HG02943 (cell line): ENCODE results near the gene SCG3.
"Not testable (repeated sequence)": the region's sequence is repeated elsewhere in the genome, so short reads cannot be mapped to it uniquely, and the experiment has no call there.

Source experiments
- ATAC-seq: cut with Tn5 transposase; IDR thresholded peaks from one replicate; pipeline ENCODE4 v1.9.1; 2021; ENCODE audit warnings: mild to moderate bottlenecking, low read depth, moderate library complexity; ENCODE audit not compliant: unreplicated experiment

The SCG3 gene

DNA sequence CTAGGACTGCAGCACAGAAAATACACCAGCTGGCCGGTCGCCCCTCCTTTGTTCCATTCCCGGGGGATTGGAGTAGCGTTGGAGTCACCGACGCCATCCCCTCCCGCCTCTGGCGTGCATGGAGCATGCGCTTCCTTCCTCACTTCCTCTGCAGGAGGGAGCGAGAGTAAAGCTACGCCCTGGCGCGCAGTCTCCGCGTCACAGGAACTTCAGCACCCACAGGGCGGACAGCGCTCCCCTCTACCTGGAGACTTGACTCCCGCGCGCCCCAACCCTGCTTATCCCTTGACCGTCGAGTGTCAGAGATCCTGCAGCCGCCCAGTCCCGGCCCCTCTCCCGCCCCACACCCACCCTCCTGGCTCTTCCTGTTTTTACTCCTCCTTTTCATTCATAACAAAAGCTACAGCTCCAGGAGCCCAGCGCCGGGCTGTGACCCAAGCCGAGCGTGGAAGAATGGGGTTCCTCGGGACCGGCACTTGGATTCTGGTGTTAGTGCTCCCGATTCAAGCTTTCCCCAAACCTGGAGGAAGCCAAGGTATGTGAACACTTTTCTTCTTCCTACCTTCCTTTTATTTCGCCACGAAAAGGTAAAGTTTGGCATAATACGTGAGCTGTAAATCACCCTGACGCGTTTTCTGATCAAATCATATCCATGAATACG, at the start of gene SCG3:
TSS of gene SCG3 (plus strand) at position 201 of the 661 bp plus-strand sequence. CDS start at position 454, 253 bp downstream.
- ATAC-seq, result no peak

DNA sequence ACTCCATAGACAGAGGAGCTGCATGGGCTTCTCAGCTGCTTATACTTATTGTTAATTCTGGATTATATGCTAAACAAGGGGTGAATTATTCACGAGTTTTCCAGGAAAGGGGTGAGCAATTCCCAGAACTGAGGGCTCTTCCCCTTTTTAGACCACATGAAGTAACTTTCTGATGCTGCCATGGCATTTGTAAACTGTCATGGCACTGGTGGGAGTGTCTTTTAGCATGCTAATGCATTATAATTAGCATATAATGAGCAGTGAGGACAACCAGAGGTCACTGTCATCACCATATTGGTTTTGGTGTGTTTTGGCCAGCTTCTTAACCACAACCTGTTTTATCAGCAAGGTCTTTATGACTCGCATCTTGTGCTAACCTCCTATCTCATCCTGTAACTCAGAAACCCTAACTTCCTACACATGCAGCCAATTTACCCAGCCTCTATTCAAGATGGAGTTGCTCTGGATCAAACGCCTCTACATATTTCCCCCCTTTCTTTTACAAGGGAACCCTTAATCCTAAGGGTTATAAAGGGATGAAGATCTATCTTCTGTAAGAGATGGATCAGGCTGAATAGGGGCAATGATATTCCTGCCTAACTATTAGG, 46.6 kb upstream of the SCG3 start:
- ATAC-seq, result no peak

DNA sequence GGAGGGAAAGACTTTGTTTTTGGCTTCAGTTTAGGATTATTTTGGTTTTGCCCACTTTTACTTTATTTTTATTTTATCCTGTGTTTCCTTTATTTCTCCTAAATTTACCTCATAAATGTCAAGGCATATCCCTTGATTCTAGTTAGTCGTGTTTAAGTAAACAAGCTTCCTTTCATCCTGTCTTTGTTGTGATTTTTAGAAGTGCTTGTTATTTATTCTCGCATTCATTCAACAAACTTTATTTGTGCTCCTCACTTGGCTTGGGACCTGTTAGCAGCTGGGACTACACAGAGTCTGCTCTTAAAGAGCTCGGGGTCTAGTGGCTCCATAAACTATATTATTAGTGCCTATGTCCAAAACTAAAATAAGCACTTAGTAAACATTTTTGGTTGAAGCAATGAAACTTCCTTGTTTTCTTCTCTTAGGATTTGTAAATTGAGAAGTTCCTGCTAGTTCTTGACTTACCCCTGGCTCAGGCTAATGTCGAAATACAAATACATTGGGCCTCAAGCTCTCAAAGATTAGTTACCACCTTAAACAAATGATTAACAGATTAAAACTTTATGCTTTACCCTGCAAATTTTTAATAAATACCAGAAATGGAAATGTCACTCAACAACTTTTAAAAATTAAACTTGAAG, 39.7 kb upstream of the SCG3 start:
- ATAC-seq, result no peak

- ATAC-seq, result no peak
Measured at GRCh38 chr15:51642696-51643095, 38.6 kb upstream of the SCG3 start.

GRCh38 chr15:51647128-51647562, 34.2 kb upstream of the SCG3 start:
- no peak for ATAC-seq

DNA sequence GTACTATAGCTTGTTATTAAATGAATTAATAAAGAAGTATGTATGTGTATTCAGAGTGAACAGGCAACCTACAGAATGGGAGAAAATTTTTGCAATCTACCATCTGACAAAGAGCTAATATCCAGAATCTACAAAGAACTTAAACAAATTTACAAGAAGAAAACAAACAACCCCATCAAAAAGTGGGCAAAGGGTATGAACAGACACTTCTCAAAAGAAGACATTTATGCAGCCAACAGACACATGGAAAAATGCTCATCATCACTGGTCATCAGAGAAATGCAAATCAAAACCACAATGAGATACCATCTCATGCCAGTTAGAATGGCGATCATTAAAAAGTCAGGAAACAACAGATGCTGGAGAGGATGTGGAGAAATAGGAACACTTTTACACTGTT, 33.2 kb upstream of the SCG3 start:
- not testable (repeated sequence) for ATAC-seq

- ATAC-seq, result not testable (repeated sequence)
Measured at GRCh38 chr15:51648643-51649042, 32.7 kb upstream of the SCG3 start.

GRCh38 chr15:51649659-51650521, 31.4 kb upstream of the SCG3 start:
- ATAC-seq, result no peak

GRCh38 chr15:51652084-51652668, 29.1 kb upstream of the SCG3 start:
- ATAC-seq, result no peak

DNA sequence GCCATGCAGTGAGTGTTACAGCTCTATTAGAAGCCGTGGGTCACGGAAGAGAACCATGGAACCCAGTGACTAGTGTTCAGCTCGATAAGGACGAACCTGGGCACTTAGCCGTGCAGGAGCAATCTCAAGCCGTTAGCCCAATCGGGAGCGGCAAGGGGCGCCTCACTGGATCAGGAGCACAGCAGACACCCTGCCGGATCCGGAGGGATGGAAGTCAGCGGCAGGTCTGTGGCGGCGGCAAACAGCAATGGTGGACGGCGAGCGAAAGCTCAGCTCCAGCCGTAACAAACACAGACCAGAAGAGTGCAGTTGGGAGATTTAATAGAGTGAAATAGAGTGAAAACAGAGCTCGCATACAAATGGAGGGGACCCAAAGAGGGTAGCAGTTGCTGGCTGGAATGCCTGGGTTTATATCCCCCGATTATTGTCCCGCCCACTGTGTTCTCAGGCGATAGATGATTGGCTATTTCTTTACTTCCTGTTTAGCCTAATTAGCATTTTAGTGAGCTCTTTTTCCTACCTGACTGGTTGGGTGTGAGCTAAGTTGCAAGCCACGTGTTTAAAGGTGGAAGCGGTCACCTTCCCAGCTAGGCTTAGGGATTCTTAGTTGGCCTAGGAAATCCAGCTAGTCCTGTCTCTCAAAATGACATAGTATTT, 25.8 kb upstream of the SCG3 start:
- not testable (repeated sequence) for ATAC-seq

DNA sequence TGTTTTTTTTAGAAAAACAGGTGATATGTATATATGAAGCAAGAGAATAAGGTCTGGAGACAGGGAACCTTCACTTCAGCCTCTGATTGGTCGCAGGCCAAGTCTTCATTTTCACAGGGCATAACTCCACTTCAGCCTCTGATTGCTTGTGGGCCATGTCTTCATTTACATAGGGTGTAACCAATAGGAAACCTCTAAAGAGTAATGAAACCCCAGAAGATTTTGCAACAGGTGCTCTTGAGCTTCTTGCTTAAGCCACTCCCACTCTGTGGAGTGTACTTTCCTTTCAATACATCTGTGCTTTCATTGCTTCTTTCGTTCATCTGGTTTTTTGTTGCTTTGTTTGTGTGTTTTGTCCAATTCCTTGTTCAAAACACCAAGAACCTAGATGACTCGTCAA, 22.6 kb upstream of the SCG3 start:
- no peak for ATAC-seq

GRCh38 chr15:51661072-51661471, 20.2 kb upstream of the SCG3 start:
- ATAC-seq, result no peak

DNA sequence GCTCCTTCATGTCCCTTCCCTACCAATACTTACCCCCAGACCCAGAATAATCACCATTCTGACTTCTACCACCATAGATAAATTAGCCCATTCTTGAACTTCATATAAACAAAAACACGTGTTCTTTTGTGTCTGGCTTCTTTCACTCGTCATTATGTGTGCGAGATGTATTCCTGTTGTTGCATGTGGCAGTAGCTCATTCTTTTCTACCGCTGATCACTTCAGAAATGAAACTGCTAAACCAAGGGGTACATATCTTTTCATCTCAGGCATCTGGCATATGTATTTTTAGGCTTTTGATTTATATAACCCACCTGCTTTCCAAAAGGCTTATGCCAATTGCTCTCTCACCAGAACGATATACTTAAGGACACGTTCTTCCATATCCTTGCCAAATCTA, 13.8 kb upstream of the SCG3 start:
- no peak for ATAC-seq

- ATAC-seq, result no peak
Measured at GRCh38 chr15:51668446-51668845, 12.9 kb upstream of the SCG3 start.

DNA sequence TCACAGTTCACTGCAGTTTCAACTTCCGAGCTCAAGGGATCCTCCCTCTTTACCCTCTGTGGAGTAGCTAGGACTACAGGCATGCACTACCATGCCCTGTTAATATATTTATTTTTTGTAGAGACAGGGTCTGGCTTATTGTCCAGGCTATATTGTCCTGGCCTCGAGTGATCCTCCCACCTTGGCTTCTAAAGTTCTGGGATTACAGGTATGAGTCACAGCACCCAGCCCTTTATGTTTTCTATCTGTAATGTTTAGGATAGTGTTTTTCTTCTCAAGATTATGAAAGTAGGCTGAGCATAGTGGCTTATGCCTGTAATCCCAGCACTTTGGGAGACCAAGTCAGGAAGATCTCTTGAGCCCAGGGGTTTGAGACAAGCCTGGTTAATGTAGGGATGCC, 11.9 kb upstream of the SCG3 start:
- ATAC-seq, result no peak

GRCh38 chr15:51672155-51672687, 9.1 kb upstream of the SCG3 start:
- ATAC-seq, result no peak

DNA sequence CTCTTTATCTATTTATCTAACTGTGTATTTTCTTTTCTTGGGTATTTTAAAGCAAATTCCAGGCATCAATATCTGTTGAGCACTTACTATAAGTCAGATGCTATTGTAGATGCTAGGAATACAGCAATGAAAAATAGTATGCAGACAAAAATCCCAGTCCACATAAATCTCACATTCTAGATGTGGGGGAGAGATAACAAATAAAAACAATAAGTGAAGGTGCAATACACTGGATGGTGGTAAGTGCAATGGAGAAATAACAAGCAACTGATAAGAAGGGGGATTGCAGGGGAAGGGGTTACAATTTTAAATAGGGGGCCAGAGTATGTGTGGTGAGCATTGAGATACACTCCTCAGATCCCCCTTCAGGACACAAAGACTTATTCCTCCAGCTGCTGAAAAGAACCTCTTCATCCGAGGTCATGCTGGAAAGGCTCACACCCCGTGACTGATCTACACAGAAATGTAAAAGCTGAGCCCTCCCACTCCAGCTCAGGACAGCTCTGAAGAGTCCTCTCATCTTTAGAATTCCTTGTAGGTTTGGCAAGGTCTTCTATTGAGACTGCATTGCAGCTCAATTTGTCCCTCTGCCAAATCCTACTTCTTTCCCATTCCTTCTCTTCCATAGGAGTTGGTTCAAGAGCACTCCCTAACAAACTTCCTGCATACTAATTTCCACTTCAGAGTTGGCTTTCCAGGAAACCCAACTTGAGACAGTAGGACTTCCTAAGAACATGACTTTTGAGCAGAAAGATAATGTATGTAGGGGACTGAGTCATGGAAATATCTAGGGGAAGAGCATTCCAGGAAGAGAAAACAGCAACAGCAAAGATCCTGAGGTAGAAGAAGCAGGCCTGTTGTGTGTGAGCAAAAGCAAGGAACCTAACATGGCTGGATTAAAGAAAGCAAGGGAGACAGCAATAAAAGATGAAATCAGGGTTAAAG, 8.1 kb upstream of the SCG3 start:
- no peak for ATAC-seq

DNA sequence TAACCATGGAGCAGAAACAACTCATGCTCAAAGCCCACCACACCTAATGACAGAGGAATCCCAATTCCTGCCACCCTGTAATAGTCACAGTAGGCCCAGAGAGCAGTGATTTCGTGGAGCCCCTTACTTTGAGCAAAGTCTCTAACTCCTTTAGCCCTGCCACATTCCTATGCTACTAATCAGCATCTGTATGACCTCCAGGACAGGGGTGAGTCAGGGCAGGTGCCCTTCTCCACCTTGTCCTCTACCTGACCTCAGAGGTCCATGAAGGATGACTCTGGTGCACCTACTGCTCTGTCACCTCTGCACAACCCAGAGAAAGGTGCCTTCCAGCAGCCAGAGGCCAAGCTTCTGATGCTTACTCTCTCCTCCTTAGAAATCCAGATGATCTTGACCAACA, 6.1 kb upstream of the SCG3 start:
- no peak for ATAC-seq

DNA sequence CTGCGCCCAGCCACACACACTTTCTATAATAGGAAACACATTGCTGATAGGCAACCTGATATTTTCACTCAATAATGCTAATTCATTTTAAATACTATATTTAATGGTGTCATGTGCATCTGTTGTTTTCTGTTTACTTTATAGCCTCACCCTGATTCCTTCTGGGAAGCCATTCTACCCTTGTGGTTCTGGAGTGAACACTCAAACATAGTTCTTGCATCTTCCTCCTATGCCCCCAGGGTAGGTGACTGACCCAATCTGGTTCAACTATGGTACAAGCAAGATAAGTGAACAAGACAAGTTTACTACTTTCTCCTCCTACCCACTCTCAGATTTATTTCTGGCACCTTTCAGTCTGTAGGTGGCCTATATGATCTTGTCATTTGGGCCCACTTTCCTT, 4.3 kb upstream of the SCG3 start:
- ATAC-seq, result no peak
